Stimulated activated CD8-positive, alpha-beta memory T cell treated with anti-CD3 and anti-CD28 coated beads, Interleukin-12 subunit alpha, Interleukin-12 subunit beta, amount 100 ng/mL, for 24 hours (primary cell): Measurements from ENCODE around the gene NT5DC3.
"Not testable (repeated sequence)": the region's sequence is repeated elsewhere in the genome, so short reads cannot be mapped to it uniquely, and the experiment has no call there.

Source experiments
- DNase-seq: peaks from one replicate; pipeline ENCODE4 v3.0.0-alpha.2; 2020; ENCODE audit errors: extremely low read depth

The NT5DC3 gene

GRCh38 chr12:103809639-103810038, 31.4 kb downstream of the NT5DC3 start:
- DNase-seq, result not testable (repeated sequence)

- DNase-seq, result no peak
Observed at GRCh38 chr12:103809154-103809553, 31.9 kb downstream of the NT5DC3 start.

GRCh38 chr12:103808239-103808880, 32.7 kb downstream of the NT5DC3 start:
- no peak for DNase-seq

GRCh38 chr12:103807561-103808238, 33.3 kb downstream of the NT5DC3 start:
- DNase-seq, result no peak

GRCh38 chr12:103806803-103807202, 34.2 kb downstream of the NT5DC3 start:
- DNase-seq, result no peak

GRCh38 chr12:103805655-103806360, 35.2 kb downstream of the NT5DC3 start:
- DNase-seq, result no peak

- DNase-seq, result no peak
Observed at GRCh38 chr12:103803847-103804246, 37.2 kb downstream of the NT5DC3 start.

GRCh38 chr12:103802586-103802886, 38.5 kb downstream of the NT5DC3 start:
- no peak for DNase-seq

GRCh38 chr12:103801709-103802585, 39.1 kb downstream of the NT5DC3 start:
- DNase-seq, result no peak

- no peak for DNase-seq
Observed at GRCh38 chr12:103799857-103800771, 40.9 kb downstream of the NT5DC3 start.

- DNase-seq, result no peak
Observed at GRCh38 chr12:103799504-103799856, 41.6 kb downstream of the NT5DC3 start.

GRCh38 chr12:103798586-103798985, 42.4 kb downstream of the NT5DC3 start:
- no peak for DNase-seq

GRCh38 chr12:103794309-103795213, 46.5 kb downstream of the NT5DC3 start:
- no peak for DNase-seq

- no peak for DNase-seq
Observed at GRCh38 chr12:103793512-103794045, 47.5 kb downstream of the NT5DC3 start.

GRCh38 chr12:103793046-103793445, 48.0 kb downstream of the NT5DC3 start:
- DNase-seq, result no peak

GRCh38 chr12:103791350-103791920, 49.6 kb downstream of the NT5DC3 start:
- no peak for DNase-seq

GRCh38 chr12:103786201-103786600, 54.8 kb downstream of the NT5DC3 start:
- DNase-seq, result no peak

GRCh38 chr12:103785243-103786031, 55.6 kb downstream of the NT5DC3 start:
- no peak for DNase-seq
